22Rv1 (cell line): Measurements from ENCODE around the gene MYH15.

Experiments used
- ZFX ChIP-seq: fragments of 450-650 bp; IDR thresholded peaks from 2 replicates; pipeline ENCODE4 v1.6.1; 2017; ENCODE audit warnings: antibody characterized with exemption, borderline replicate concordance
- TF ChIP-seq, protein P1 (sequence below): fragments of 450-650 bp; IDR thresholded peaks from 2 replicates; pipeline ENCODE4 v1.5.1; 2017; ENCODE audit warnings: mild to moderate bottlenecking

DNA sequence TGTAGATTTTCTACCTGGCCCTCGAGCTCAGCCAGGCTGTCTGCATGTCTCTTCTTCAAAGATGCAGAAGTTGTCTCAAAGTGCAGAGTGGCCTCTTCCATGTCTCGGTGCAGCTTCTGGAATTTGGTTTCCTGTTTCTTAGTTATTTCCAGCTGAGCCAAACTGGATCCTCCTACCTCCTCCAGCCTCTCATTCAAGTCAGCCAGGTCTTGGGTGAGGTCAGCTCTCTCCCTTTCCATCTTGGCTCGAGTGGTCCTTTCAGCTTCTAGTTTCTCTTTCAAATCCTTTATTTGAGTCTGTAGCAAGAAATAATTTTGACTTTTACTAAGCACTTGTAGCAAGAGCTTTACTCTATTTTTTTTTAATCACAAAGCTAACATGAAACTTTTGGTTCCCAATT lies 81.8 kb downstream of the MYH15 start:
- no peak for TF ChIP-seq ZFX
- TF ChIP-seq, protein P1, sequence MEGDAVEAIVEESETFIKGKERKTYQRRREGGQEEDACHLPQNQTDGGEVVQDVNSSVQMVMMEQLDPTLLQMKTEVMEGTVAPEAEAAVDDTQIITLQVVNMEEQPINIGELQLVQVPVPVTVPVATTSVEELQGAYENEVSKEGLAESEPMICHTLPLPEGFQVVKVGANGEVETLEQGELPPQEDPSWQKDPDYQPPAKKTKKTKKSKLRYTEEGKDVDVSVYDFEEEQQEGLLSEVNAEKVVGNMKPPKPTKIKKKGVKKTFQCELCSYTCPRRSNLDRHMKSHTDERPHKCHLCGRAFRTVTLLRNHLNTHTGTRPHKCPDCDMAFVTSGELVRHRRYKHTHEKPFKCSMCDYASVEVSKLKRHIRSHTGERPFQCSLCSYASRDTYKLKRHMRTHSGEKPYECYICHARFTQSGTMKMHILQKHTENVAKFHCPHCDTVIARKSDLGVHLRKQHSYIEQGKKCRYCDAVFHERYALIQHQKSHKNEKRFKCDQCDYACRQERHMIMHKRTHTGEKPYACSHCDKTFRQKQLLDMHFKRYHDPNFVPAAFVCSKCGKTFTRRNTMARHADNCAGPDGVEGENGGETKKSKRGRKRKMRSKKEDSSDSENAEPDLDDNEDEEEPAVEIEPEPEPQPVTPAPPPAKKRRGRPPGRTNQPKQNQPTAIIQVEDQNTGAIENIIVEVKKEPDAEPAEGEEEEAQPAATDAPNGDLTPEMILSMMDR, result no peak
